Heart left ventricle (tissue), 13 donors: ENCODE measurements around the gene ABHD14A.

Source experiments
- POLR2A ChIP-seq, 2 donors: fragments of 450-650 bp; IDR thresholded peaks; one replicate each; pipeline ENCODE4 v1.6.1; 2017; ENCODE audit warnings: antibody characterized with exemption in 2 of 2, mild to moderate bottlenecking in 2 of 2, moderate library complexity in 2 of 2
- TF ChIP-seq, protein P1 (sequence below), 12 donors: fragments of 200-600 bp; sonication (generic) in 4 of 12; IDR thresholded peaks; one replicate each; pipeline versions ENCODE4 v1.5.0 to v1.8.0; 2018 to 2022; ENCODE audit warnings: antibody characterized with exemption in 12 of 12, mild to moderate bottlenecking in 5 of 12
- donor health status: ischemic (EF 13 %, LVEDD 7.1; RV severe dilation, severe dysfunction).
- donor health status: DM: no; HTN: yes; CAD: no.
- donor health status: DM: no; HTN: no; CAD: no.
- donor health status: ischemic (EF 25% LVEDD 6.9; RV normal size, moderate dysfunction).
- donor health status: ischemic (EF 25% LVEDD 5.7; RV mildly dilated, moderate dysfunction).
- donor health status: ischemic (EF 35%, LVEDD 5.7; RV mildly dilated, moderate dysfunction).
- donor health status: nonischemic (EF 11% LVEDD 7.7; RV severe dilation, severe dysfunction).
- donor health status: DM: yes; HTN: yes; CAD: no.
- donor health status: PGD.
- donor health status: ischemic (EF 29% LVEDD 5.4; RV normal size, mild dysfunction).
- donor health status: nonischemic (EF 23%, LVEDD 6.1; RV moderate dilation, normal function).

- TF ChIP-seq, protein P1, sequence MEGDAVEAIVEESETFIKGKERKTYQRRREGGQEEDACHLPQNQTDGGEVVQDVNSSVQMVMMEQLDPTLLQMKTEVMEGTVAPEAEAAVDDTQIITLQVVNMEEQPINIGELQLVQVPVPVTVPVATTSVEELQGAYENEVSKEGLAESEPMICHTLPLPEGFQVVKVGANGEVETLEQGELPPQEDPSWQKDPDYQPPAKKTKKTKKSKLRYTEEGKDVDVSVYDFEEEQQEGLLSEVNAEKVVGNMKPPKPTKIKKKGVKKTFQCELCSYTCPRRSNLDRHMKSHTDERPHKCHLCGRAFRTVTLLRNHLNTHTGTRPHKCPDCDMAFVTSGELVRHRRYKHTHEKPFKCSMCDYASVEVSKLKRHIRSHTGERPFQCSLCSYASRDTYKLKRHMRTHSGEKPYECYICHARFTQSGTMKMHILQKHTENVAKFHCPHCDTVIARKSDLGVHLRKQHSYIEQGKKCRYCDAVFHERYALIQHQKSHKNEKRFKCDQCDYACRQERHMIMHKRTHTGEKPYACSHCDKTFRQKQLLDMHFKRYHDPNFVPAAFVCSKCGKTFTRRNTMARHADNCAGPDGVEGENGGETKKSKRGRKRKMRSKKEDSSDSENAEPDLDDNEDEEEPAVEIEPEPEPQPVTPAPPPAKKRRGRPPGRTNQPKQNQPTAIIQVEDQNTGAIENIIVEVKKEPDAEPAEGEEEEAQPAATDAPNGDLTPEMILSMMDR (IDR thresholded peaks at IDR 0.05): peak; percentile 38 to 85 (median 78)
- no peak for TF ChIP-seq POLR2A (IDR thresholded peaks at IDR 0.05)
These were observed 29.4 kb downstream of the ABHD14A start for GRCh38 chr3:52004163-52004787.
